Lung (tissue), 12 donors: ENCODE results near the gene DCAF8. TPM values are rescaled to one million over a fixed set of nuclear protein-coding genes. Genes with fewer than 3 reads are reported as not detected.

ENCODE experiments used
- ATAC-seq: fragments of 200-7000 bp; cut with Tn5 transposase; one replicate; pipeline ENCODE4 v1.9.1; 2020; ENCODE audit warnings: moderate number of reproducible peaks; ENCODE audit not compliant: insufficient read depth, low FRiP score
- DNase-seq, 3 donors: peaks; one replicate each; pipeline ENCODE4 v3.0.0-alpha.2; 2013 to 2017
- H3K27ac ChIP-seq, 2 donors: one replicate each; pipeline ENCODE4 v1.5.1; 2013; ENCODE audit warnings: mild to moderate bottlenecking in 2 of 2, moderate library complexity in 2 of 2, control low read depth in 1 of 2, inconsistent platforms in 1 of 2, low read depth in 1 of 2, low read length in 1 of 2
- H3K27me3 ChIP-seq, 3 donors: one replicate each; pipeline ENCODE4 v1.5.1; 2013; ENCODE audit warnings: low read length in 2 of 3; ENCODE audit not compliant: control insufficient read depth in 3 of 3, insufficient read depth in 3 of 3
- H3K36me3 ChIP-seq, 4 donors: one replicate each; pipeline ENCODE4 v1.5.1; 2013; ENCODE audit warnings: low read length in 4 of 4, mild to moderate bottlenecking in 1 of 4, moderate library complexity in 1 of 4; ENCODE audit not compliant: control insufficient read depth in 4 of 4, insufficient read depth in 4 of 4
- H3K4me1 ChIP-seq, 5 donors: one replicate each; pipeline ENCODE4 v1.5.1; 2013; ENCODE audit warnings: low read length in 5 of 5, mild to moderate bottlenecking in 2 of 5, moderate library complexity in 1 of 5; ENCODE audit not compliant: control insufficient read depth in 5 of 5, insufficient read depth in 5 of 5
- H3K4me3 ChIP-seq: one replicate; pipeline ENCODE4 v1.5.1; 2013; ENCODE audit warnings: mild to moderate bottlenecking, control low read depth, moderate library complexity
- H3K9ac ChIP-seq, 2 donors: one replicate each; pipeline ENCODE4 v1.5.1; 2013; ENCODE audit warnings: low read length in 2 of 2, control low read depth in 1 of 2; ENCODE audit not compliant: insufficient read depth in 1 of 2
- H3K9me3 ChIP-seq, 4 donors: one replicate each; pipeline ENCODE4 v1.5.1; 2013; ENCODE audit warnings: low read length in 3 of 4, mild to moderate bottlenecking in 1 of 4, moderate library complexity in 1 of 4; ENCODE audit not compliant: control insufficient read depth in 4 of 4, insufficient read depth in 3 of 4
- CTCF ChIP-seq: IDR thresholded peaks from 2 replicates; pipeline ENCODE4 v1.5.1; 2012; ENCODE audit warnings: mild to moderate bottlenecking; ENCODE audit errors: control extremely low read depth, extremely low read depth
- whole genome bisulfite sequencing, 2 donors: extraction: QIAGEN DNeasy Blood & Tissue Kit; methylation state at CpG; one replicate each; pipeline ENCODE4 v1.1.7; 2013; 5-methylcytosine and 5-hydroxymethylcytosine counted together
- polyA plus RNA-seq, 2 donors: library from polyadenylated mRNA; stranded (reverse); fragments of 200-250 nt; gene quantifications; one replicate each; pipeline ENCODE4 v1.2.1, GENCODE V29; 2013
- total RNA-seq, 2 donors: library from RNA; depleted of rRNA in 1 of 2; stranded (reverse); fragments of >200 nt in 1 of 2; gene quantifications; one replicate each; pipeline ENCODE4 v1.2.1, GENCODE V29; 2014 to 2021
- donor health status: control.
- donor health status: control.
- donor health status: Bipolar disorder and iron deficiency.
- donor health status: healthy.
- donor health status: DM: yes; HTN: yes; CAD: no.

DCAF8 gene
- total and polyA plus RNA-seq, 4 donors: 64.0 to 207 (median 88.1) TPM

- H3K27me3 ChIP-seq: no peaks in the 10 kb centered on the region
- H3K4me1 ChIP-seq: peaks cover 0 to 46% (median 25%) of the 10 kb centered on the region in 5 donors
- H3K4me3 ChIP-seq: no peak overlapping the region
- peak; percentile 19 to 78 (median 75) for DNase-seq
- WGBS, 2 donors: 40 to 47% methylated on average over 6 of the region's 6 CpGs
- peaks cover 0 to 9% (median 2%) of the 10 kb centered on the region in 4 donors for H3K36me3 ChIP-seq
- no peak for TF ChIP-seq CTCF
- peak overlapping the region; percentile 7 to 94 for H3K9ac ChIP-seq
- no peaks in the 10 kb centered on the region for H3K9me3 ChIP-seq
- no peak for ATAC-seq
- peak overlapping the region in 1 of 2 donors; percentile 97 for H3K27ac ChIP-seq
Measured at GRCh38 chr1:160260406-160261382, 1.7 kb downstream of the DCAF8 start.

GRCh38 chr1:160258177-160258798 is 4.1 kb downstream of the DCAF8 start:
- H3K4me3 ChIP-seq: no peak overlapping the region
- WGBS, 2 donors: 87 to 90% methylated on average over 7 of the region's 7 CpGs
- peaks cover 0 to 46% (median 25%) of the 10 kb centered on the region in 5 donors for H3K4me1 ChIP-seq
- peaks cover 1 to 9% (median 6%) of the 10 kb centered on the region in 4 donors for H3K36me3 ChIP-seq
- H3K27me3 ChIP-seq: no peaks in the 10 kb centered on the region
- no peak for DNase-seq
- peak overlapping the region in 1 of 2 donors; percentile 27 for H3K27ac ChIP-seq
- no peak for ATAC-seq
- no peak for TF ChIP-seq CTCF
- no peaks in the 10 kb centered on the region for H3K9me3 ChIP-seq
- H3K9ac ChIP-seq: no peak overlapping the region

- H3K9ac ChIP-seq: peak overlapping the region in 1 of 2 donors; percentile 32
- H3K36me3 ChIP-seq: peaks cover 1 to 13% (median 6%) of the 10 kb centered on the region in 4 donors
- peaks cover 0 to 41% (median 25%) of the 10 kb centered on the region in 5 donors for H3K4me1 ChIP-seq
- no peak overlapping the region for H3K4me3 ChIP-seq
- no peak overlapping the region for H3K27ac ChIP-seq
- 92 to 94% methylated on average over 6 of the region's 6 CpGs for WGBS, 2 donors
- no peak for DNase-seq
- no peak for ATAC-seq
- no peaks in the 10 kb centered on the region for H3K27me3 ChIP-seq
- no peak for TF ChIP-seq CTCF
- no peaks in the 10 kb centered on the region for H3K9me3 ChIP-seq
Measured at GRCh38 chr1:160257411-160258015, 4.8 kb downstream of the DCAF8 start.
